GM12891 (cell line): Measurements from ENCODE around the gene MEF2B.

ENCODE experiments used
- POLR2A ChIP-seq: IDR thresholded peaks from 2 replicates; pipeline ENCODE4 v1.6.1; 2011; ENCODE audit warnings: low read depth, low read length, control low read depth
- POLR2AphosphoS5 ChIP-seq: IDR thresholded peaks from 2 replicates; pipeline ENCODE4 v1.6.1; 2011; ENCODE audit warnings: low read depth, low read length, control low read depth
- TAF1 ChIP-seq: IDR thresholded peaks from 2 replicates; pipeline ENCODE4 v1.6.1; 2011; ENCODE audit warnings: low read depth, low read length, control low read depth

GRCh38 chr19:19110410-19111135 lies 59.5 kb downstream of the MEF2B start:
- TF ChIP-seq POLR2A (no peak), POLR2AphosphoS5 (no peak), TAF1 (no peak)
